HG03060 (cell line): ENCODE results near the gene RAP2C.
"Not testable (repeated sequence)": the region's sequence is repeated elsewhere in the genome, so short reads cannot be mapped to it uniquely, and the experiment has no call there.

ENCODE experiments used
- ATAC-seq: cut with Tn5 transposase; IDR thresholded peaks from one replicate; pipeline ENCODE4 v1.9.1; 2021; ENCODE audit warnings: low read depth, moderate number of reproducible peaks; ENCODE audit not compliant: unreplicated experiment

RAP2C gene

DNA sequence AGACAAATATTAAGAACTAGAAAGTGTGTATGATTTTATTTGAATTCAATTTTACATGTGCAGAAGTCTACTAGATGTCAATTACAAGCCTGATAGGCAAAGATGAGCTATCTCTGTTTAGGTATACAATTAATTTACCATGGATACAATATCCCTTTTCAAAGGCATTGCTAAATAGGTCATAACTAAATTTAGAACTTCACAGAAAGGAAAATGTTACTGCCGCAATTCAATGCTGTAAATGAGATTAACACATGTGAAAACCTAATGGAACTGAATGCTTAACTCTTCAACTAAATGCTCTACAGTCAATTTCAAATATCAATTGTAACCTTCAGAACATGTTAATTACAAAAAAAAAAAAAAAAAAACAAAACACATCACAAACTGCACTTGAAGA, 14.6 kb downstream of the RAP2C start:
- no peak for ATAC-seq

DNA sequence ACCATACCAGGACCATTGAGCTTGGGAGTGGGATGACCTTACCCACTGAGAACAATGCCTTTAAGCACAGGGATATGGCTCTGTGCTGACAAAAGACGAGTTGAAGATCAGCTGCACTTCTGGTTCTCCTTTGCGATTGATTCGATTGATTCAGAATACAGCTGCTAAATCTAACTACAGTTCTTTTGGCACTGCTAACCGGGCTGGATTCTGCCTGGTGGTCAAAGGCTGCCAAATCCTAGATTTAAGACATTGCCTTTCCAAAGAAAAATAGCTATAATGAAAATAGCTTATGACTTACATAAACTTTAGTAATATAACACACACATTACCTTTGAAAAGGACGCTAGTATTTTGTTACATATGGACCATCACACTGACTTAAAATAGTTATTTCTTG, 18.3 kb downstream of the RAP2C start:
- ATAC-seq: no peak

- ATAC-seq: no peak
Observed at GRCh38 chrX:132199941-132200340, 19.3 kb downstream of the RAP2C start.

- ATAC-seq: no peak
Observed at GRCh38 chrX:132193872-132194574, 25.2 kb downstream of the RAP2C start.

DNA sequence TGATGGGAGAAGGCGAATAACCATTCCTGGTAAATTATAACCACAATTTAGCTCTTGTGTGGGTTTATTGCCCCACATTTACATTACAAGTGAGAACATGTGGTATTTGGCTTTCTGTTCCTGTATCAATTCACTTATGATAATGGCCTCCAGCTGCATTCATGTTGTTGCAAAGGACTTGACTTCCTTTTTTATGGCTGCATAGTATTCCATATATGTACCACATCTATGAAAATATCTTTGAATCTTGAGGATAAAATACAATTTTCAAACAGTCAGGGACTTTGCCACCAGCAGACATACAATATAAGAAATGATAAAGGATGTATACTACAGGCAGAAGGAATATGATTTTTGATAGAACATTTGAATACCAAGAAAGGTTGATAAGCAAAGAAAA, 27.3 kb downstream of the RAP2C start:
- no peak for ATAC-seq

GRCh38 chrX:132188175-132188574, 31.1 kb downstream of the RAP2C start:
- no peak for ATAC-seq

- ATAC-seq: no peak
Observed at GRCh38 chrX:132187451-132187850, 31.8 kb downstream of the RAP2C start.

GRCh38 chrX:132184871-132185270, 34.4 kb downstream of the RAP2C start:
- no peak for ATAC-seq

DNA sequence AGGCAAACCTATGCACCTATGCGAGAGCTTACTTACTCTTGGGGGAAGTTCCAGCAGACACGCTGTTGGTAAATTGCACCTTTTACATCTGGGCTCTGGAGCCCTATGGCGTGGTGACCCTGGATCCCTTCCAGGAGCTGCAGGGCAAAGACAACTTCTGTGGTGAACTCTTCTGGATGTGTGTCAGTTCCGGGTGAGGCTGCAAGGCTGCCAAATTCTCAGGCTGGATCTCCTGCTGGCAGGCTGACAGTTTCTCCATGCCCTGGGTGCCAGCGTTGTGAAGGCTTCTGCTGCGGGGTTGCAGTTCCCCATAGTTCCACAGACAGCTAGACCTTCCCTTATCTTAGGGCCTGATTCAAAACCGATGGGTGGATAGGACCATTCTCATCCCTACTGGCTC, 37.9 kb downstream of the RAP2C start:
- ATAC-seq: no peak

DNA sequence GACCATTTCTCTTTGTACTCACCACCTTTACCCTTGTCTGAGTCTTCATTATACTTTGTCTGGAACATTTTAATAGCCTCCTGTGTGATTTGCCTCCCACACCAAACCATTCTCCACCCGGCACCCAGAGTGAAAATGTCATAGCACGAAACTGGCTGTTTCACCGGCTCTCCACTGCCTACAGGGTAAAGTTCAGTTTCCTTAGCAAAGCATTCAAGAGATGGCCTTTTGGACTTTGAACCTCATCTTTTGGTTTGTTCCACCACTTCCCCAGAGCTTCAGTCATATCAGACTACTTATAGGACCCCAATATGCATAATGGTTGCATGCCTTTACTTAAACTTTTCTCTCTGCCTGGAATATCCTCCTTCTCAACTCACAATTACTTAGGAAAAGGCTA, 38.3 kb downstream of the RAP2C start:
- no peak for ATAC-seq

DNA sequence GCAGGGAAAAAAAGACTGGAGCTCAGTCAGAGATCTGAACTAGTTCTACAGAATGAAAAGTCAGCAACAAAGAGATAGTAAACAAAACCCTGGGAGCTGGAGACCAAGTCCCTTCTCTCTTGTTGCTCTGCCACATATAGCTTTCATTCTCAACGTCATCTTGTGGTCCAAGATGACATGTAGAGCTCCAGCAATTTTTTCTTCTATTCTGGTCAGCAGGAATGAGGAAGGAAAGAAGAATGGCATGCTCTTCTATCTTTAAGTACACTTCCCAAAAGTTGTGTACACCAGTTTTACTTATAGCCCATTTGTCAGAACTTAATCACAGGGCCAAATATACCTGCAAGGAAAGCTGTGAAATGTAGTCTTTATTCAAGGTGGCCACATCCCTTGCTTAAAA, 45.6 kb downstream of the RAP2C start:
- no peak for ATAC-seq

DNA sequence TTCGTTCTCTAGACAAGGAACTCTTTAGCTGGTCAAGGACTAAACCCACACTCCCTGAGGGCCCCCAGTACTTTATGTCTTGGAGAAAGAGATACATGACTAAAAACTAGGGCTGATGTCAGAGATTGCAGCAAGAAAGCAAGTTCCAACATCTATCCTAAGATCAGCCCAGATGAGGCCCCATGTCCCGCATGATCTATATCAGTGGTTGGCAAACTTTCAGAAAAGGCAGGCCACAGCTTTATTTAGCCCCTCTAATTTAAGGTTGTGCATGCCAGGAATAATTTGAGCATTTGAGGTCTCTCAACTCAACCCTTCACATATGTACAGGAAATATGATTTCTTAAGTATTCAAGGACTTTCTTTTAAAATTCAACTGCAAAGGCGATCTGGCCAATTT, 47.4 kb downstream of the RAP2C start:
- no peak for ATAC-seq

DNA sequence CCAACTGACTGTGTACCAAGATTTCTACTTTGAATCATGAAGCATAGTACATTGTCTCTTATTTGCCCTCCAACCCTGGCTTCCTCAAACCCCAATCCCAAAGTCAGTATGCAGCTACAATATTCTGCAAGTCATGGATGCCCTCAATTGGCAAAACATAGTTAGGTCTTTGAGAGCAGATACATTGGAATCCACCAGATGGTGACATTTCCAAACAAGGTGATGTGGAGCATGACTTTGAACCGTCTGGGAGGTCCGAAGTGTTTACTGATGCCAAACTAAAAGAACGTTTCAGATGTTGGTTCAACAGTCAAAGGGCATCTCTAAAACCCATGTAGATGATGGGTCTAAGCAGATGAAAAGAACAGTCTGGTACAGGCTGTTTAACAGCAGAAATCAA, 47.8 kb downstream of the RAP2C start:
- no peak for ATAC-seq

DNA sequence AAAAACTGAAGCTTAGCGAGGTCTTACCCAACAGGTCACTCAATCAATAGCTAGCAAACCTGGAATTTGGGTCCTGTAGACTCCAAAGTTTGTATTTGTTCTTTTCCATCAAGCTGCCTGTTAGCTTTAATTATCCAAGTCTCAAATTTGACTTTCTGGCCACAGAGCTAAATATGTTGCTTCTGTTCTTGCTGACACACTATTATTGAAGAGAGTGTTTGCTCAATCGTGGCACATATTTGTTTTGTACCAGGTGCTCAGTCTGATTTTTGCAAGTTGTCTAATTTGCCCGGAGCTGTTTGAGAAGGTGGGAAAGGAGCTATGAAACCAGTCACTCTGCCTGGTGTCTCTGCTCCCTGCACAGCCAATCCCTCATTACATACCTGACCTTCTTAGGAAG, 49.7 kb downstream of the RAP2C start:
- ATAC-seq: no peak

DNA sequence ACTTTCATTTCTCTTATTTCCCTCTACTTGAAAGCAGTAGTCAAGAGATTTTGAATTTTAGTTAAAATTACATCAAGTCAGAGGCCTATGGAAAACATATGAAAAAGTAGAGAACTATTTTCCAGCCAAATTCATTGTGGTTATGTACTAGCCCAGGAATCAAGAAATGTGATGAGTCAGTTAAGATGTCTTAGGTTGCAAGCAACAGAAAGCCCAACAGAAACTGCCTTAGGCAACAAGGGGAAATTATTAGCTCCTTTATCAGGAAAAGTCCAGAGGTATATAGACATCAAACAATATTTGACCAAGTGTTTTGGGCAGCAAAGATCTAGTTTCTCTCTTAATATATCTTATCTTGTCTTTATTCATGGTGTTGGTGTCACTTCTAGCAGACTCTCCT, 53.6 kb downstream of the RAP2C start:
- ATAC-seq: no peak

DNA sequence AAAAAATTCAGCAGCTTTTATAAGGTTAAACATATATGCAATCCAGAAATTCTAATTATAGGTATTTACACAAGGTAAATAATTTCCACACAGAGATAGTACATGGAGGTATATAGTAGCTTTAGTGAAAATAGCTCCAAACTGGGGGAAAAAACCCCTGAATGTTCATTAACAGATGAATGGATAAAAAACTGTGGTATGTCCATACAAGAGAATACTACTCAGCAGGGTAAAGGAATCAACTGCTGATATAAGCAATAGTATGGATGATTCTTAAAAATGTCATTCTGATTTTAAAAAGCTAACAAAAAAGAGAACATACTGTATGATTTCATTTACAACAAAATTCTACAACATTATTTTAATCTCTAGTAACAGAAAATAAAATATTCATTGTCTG, 54.2 kb downstream of the RAP2C start:
- ATAC-seq: no peak

DNA sequence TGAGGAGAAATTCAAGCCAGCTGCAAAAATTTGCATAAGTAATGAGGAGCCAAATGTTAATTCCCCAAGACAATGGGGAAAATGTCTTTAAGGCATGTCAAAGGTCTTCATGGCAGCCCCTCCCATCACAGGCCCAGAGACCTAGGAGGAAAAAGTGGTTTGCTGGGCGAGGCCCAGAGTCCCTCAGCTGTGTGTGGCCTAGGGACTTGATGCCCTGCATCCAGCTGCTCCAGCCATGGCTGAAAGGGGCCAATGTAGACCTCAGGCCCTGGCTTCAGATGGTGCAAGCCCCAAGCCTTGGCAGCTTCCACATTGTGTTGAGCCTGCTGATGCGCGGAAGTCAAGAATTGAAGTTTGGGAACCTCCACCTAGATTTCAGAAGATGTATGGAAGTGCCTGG, 56.2 kb downstream of the RAP2C start:
- ATAC-seq: not testable (repeated sequence)

GRCh38 chrX:132153166-132153565, 66.1 kb downstream of the RAP2C start:
- no peak for ATAC-seq
